H1 (cell line): ENCODE results near the gene PCDHAC1. TPM values are rescaled to one million over a fixed set of nuclear protein-coding genes. Genes with fewer than 3 reads are reported as not detected.

Experiments
- CTCF ChIA-PET: fragments of 300-600 bp; sonication (Branson Sonifier 250); formaldehyde crosslinking; loops from one replicate; lab custom pipeline; 2021; ENCODE audit not compliant: partially characterized antibody; lab: Charles Lee
- POLR2A ChIA-PET: fragments of 300-600 bp; sonication (Branson Sonifier 250); formaldehyde crosslinking; loops from one replicate; lab custom pipeline; 2021; ENCODE audit warnings: inconsistent platforms; ENCODE audit not compliant: partially characterized antibody; lab: Charles Lee
- DNase-seq, 2 experiments: peaks; one replicate each; pipeline versions ENCODE4 v3.0.0 to v3.0.0-alpha.2; 2010 to 2022; ENCODE audit warnings: low spot score in 2 of 2, low read depth in 1 of 2, mixed read lengths in 1 of 2
- FAIRE-seq: peaks from 2 replicates; lab custom pipeline; 2011; peaks lifted over from hg19 to GRCh38; lab: Jason Lieb, UNC
- H2AFZ ChIP-seq: 2 replicates; pipeline ENCODE4 v1.8.1; 2012; ENCODE audit warnings: low read length, inconsistent platforms
- H2AK5ac ChIP-seq: 2 replicates; pipeline ENCODE4 v1.6.1; 2013; ENCODE audit warnings: low read depth, low read length
- H2BK120ac ChIP-seq: replicated peaks from 2 replicates; pipeline ENCODE3; 2013; ENCODE audit warnings: low read depth, low read length, inconsistent platforms
- H2BK12ac ChIP-seq: 2 replicates; pipeline ENCODE4 v1.6.1; 2013; ENCODE audit warnings: low read depth, low read length
- H2BK15ac ChIP-seq: 2 replicates; pipeline ENCODE4 v1.6.1; 2013; ENCODE audit warnings: low read length
- H2BK20ac ChIP-seq: 2 replicates; pipeline ENCODE4 v1.6.1; 2013; ENCODE audit warnings: low read length
- H2BK5ac ChIP-seq: 2 replicates; pipeline ENCODE4 v1.6.1; 2013; ENCODE audit warnings: low read depth, low read length
- H3K14ac ChIP-seq: 2 replicates; pipeline ENCODE4 v1.6.1; 2013; ENCODE audit warnings: inconsistent platforms; ENCODE audit not compliant: insufficient read length
- H3K18ac ChIP-seq: 2 replicates; pipeline ENCODE4 v1.6.1; 2013; ENCODE audit warnings: low read length; ENCODE audit errors: extremely low read depth
- H3K23ac ChIP-seq: 2 replicates; pipeline ENCODE4 v1.6.1; 2013; ENCODE audit warnings: inconsistent platforms; ENCODE audit not compliant: insufficient read length
- H3K23me2 ChIP-seq: 2 replicates; pipeline ENCODE4 v1.6.1; 2013; ENCODE audit warnings: low read depth, low read length
- H3K27ac ChIP-seq: 2 replicates; pipeline ENCODE4 v1.6.1; 2011; ENCODE audit warnings: low read depth, low read length, inconsistent platforms
- H3K27me3 ChIP-seq, 4 experiments: replicated peaks in 1 of 4; 1 replicate in 1 of 4; 2 replicates in 3 of 4; pipeline versions ENCODE4 v1.6.1 to v1.8.1; 2011 to 2013; ENCODE audit warnings: low read length in 3 of 4, mild to moderate bottlenecking in 3 of 4, inconsistent platforms in 2 of 4, mixed read lengths in 2 of 4, moderate library complexity in 1 of 4; ENCODE audit not compliant: control insufficient read depth in 3 of 4, insufficient read depth in 3 of 4; ENCODE audit errors: extremely low read depth in 1 of 4
- H3K36me3 ChIP-seq, 4 experiments: 2 replicates each; pipeline versions ENCODE4 v1.6.1 to v1.8.1; 2011 to 2013; ENCODE audit warnings: mild to moderate bottlenecking in 4 of 4, low read length in 3 of 4, moderate library complexity in 2 of 4, control low read depth in 1 of 4, inconsistent platforms in 1 of 4; ENCODE audit not compliant: insufficient read depth in 4 of 4, control insufficient read depth in 2 of 4
- H3K4ac ChIP-seq: replicated peaks from 2 replicates; pipeline ENCODE3; 2013; ENCODE audit warnings: low read length, low read depth, mixed read lengths, inconsistent platforms; ENCODE audit not compliant: insufficient read length
- H3K4me1 ChIP-seq, 4 experiments: replicated peaks in 1 of 4; 1 replicate in 1 of 4; 2 replicates in 3 of 4; pipeline versions ENCODE4 v1.6.1 to v1.8.1; 2011 to 2013; ENCODE audit warnings: low read length in 3 of 4, inconsistent platforms in 2 of 4, mixed read lengths in 1 of 4; ENCODE audit not compliant: insufficient read depth in 4 of 4, control insufficient read depth in 3 of 4
- H3K4me2 ChIP-seq, 2 experiments: 2 replicates each; pipeline versions ENCODE4 v1.6.1 to v1.8.1; 2011 to 2013; ENCODE audit warnings: low read depth in 2 of 2, low read length in 2 of 2, control low read depth in 1 of 2, inconsistent platforms in 1 of 2, mild to moderate bottlenecking in 1 of 2; ENCODE audit not compliant: insufficient read depth in 1 of 2
- H3K4me3 ChIP-seq, 4 experiments: fragments of 200-600, 300-600 bp in 1 of 4; sonication (generic), shearing (Covaris generic), sonication (Bioruptor Twin) in 1 of 4; 2 replicates each; pipeline versions ENCODE4 v1.5.1 to v1.8.1; 2011 to 2016; ENCODE audit warnings: low read length in 4 of 4, low read depth in 3 of 4, control low read depth in 2 of 4, inconsistent platforms in 2 of 4, mild to moderate bottlenecking in 2 of 4, mixed read lengths in 1 of 4, moderate library complexity in 1 of 4; ENCODE audit not compliant: insufficient read depth in 2 of 4; ENCODE audit errors: extremely low read depth in 1 of 4
- H3K56ac ChIP-seq: replicated peaks from 2 replicates; pipeline ENCODE3; 2013; ENCODE audit warnings: low read depth, mild to moderate bottlenecking, mixed read lengths, low read length, inconsistent platforms; ENCODE audit not compliant: insufficient read length
- H3K79me1 ChIP-seq: 2 replicates; pipeline ENCODE4 v1.6.1; 2013; ENCODE audit warnings: low read depth, low read length, control low read depth
- H3K79me2 ChIP-seq, 2 experiments: 2 replicates each; pipeline versions ENCODE4 v1.6.1 to v1.8.1; 2012 to 2013; ENCODE audit warnings: low read length in 2 of 2, mild to moderate bottlenecking in 2 of 2, inconsistent platforms in 1 of 2; ENCODE audit not compliant: insufficient read depth in 2 of 2, control insufficient read depth in 1 of 2
- H3K9ac ChIP-seq, 4 experiments: replicated peaks in 1 of 4; 1 replicate in 1 of 4; 2 replicates in 3 of 4; pipeline versions ENCODE4 v1.6.1 to v1.8.1; 2011 to 2013; ENCODE audit warnings: low read depth in 3 of 4, low read length in 3 of 4, control low read depth in 2 of 4, mild to moderate bottlenecking in 2 of 4, moderate library complexity in 2 of 4, inconsistent platforms in 1 of 4; ENCODE audit errors: extremely low read depth in 1 of 4
- H3K9me3 ChIP-seq, 2 experiments: 2 replicates each; pipeline versions ENCODE4 v1.6.1 to v1.8.1; 2012 to 2013; ENCODE audit warnings: mild to moderate bottlenecking in 2 of 2, moderate library complexity in 2 of 2, control low read depth in 1 of 2, inconsistent platforms in 1 of 2, low read depth in 1 of 2, low read length in 1 of 2, mixed read lengths in 1 of 2; ENCODE audit not compliant: insufficient read depth in 2 of 2
- H4K20me1 ChIP-seq, 2 experiments: replicated peaks in 1 of 2; 2 replicates each; pipeline versions ENCODE3 to v1.8.1; 2011 to 2013; ENCODE audit warnings: inconsistent platforms in 2 of 2, low read length in 2 of 2, mild to moderate bottlenecking in 1 of 2; ENCODE audit not compliant: insufficient read depth in 2 of 2, control insufficient read depth in 1 of 2
- H4K5ac ChIP-seq: 2 replicates; pipeline ENCODE4 v1.6.1; 2013; ENCODE audit warnings: low read length, low read depth, mixed read lengths, inconsistent platforms; ENCODE audit not compliant: insufficient read length
- H4K8ac ChIP-seq: 2 replicates; pipeline ENCODE4 v1.8.0; 2013; ENCODE audit warnings: mild to moderate bottlenecking, moderate library complexity, low read length, inconsistent platforms; ENCODE audit not compliant: insufficient read depth; ENCODE audit errors: extremely low read depth
- H4K91ac ChIP-seq: replicated peaks from 2 replicates; pipeline ENCODE3; 2013; ENCODE audit warnings: low read length, mixed read lengths, inconsistent platforms; ENCODE audit not compliant: insufficient read length
- CHD2 ChIP-seq: IDR thresholded peaks from 2 replicates; pipeline ENCODE4 v1.6.1; 2012; ENCODE audit warnings: low read length, improper control_type of control experiment
- CTCF ChIP-seq, 3 experiments: IDR thresholded peaks; 1 replicate in 2 of 3; 2 replicates in 1 of 3; pipeline versions ENCODE4 v1.5.1 to v1.6.1; 2011; ENCODE audit warnings: low read length in 3 of 3, mild to moderate bottlenecking in 3 of 3, inconsistent platforms in 2 of 3, low read depth in 1 of 3, moderate library complexity in 1 of 3; ENCODE audit not compliant: insufficient read depth in 1 of 3; ENCODE audit errors: control extremely low read depth in 1 of 3
- GABPA ChIP-seq: IDR thresholded peaks from 2 replicates; pipeline ENCODE4 v1.6.1; 2011; ENCODE audit warnings: mild to moderate bottlenecking, low read length, moderate library complexity, borderline replicate concordance; ENCODE audit not compliant: insufficient read depth
- JUN ChIP-seq: IDR thresholded peaks from 2 replicates; pipeline ENCODE4 v1.6.1; 2011; ENCODE audit warnings: low read depth, mild to moderate bottlenecking, improper control_type of control experiment, low read length
- POU5F1 ChIP-seq: IDR thresholded peaks from 2 replicates; pipeline ENCODE4 v1.6.1; 2011; ENCODE audit warnings: low read depth, mild to moderate bottlenecking, low read length, moderate library complexity
- RBBP5 ChIP-seq: IDR thresholded peaks from 2 replicates; pipeline ENCODE4 v1.7.1; 2012; ENCODE audit warnings: low read depth, mild to moderate bottlenecking, inconsistent platforms, low read length, moderate library complexity, borderline replicate concordance
- SIN3A ChIP-seq, 2 experiments: IDR thresholded peaks in 1 of 2; conservative IDR thresholded peaks in 1 of 2; 2 replicates each; pipeline ENCODE4 v1.6.1; 2011 to 2012; ENCODE audit warnings: low read length in 2 of 2, improper control_type of control experiment in 1 of 2, low read depth in 1 of 2, mild to moderate bottlenecking in 1 of 2
- USF2 ChIP-seq: IDR thresholded peaks from 2 replicates; pipeline ENCODE4 v1.6.1; 2011; ENCODE audit warnings: low read length, improper control_type of control experiment
- WGBS, 2 experiments: shearing (Covaris generic) in 1 of 2; methylation state at CpG; one replicate each; pipeline versions ENCODE4 v1.1.6 to v1.1.7; 2013 to 2015; ENCODE audit warnings: low lambda C conversion rate in 2 of 2, mixed read lengths in 2 of 2, inconsistent platforms in 1 of 2, low coverage in 1 of 2, missing lambda C conversion rate in 1 of 2; ENCODE audit not compliant: insufficient replicate concordance in 2 of 2, insufficient coverage in 1 of 2, insufficient read length in 1 of 2; ENCODE audit errors: extremely low coverage in 1 of 2, missing lambda C conversion rate in 1 of 2; 5-methylcytosine and 5-hydroxymethylcytosine counted together
- polyA plus RNA-seq, 7 experiments: library from polyadenylated mRNA; depleted of rRNA in 3 of 7; stranded (reverse) in 5 of 7; unstranded in 2 of 7; fragments of >200 nt in 5 of 7; fragments of 200-250 nt in 2 of 7; gene quantifications; 1 replicate in 5 of 7; 2 replicates in 1 of 7; 4 replicates in 1 of 7; pipeline versions ENCODE4 v1.2.1 to v1.2.3, GENCODE V29; 2011 to 2013; ENCODE audit warnings: missing spikeins in 2 of 7, mixed read lengths in 2 of 7
- total RNA-seq: library from RNA; stranded (reverse); fragmentation: NEBNext Ultra II Directional; extraction: Animal tissue kit (Norgen Biotek cat#: 25700); gene quantifications from 2 replicates; pipeline ENCODE4 v1.2.1, GENCODE V29; 2021
- TF ChIP-seq, protein P1 (sequence below): IDR thresholded peaks from 2 replicates; pipeline ENCODE4 v1.6.1; 2012; ENCODE audit warnings: inconsistent platforms

Gene PCDHAC1
- total and polyA plus RNA-seq, 2 of the 8 experiments (the other 6 are each of a cell fraction or from before 2014, with no cell fraction given) = 2.2 to 4.5 TPM

- peaks cover 20% of the 10 kb centered on the region for H3K23me2 ChIP-seq
- CTCF ChIA-PET = interaction anchor here (3.2 kb wide), 1 partner anchor 117 kb away, joined by 18 read pairs; no protein-coding TSS in a partner anchor
- H3K79me2 ChIP-seq = no peaks in the 10 kb centered on the region
- POLR2A ChIA-PET = no interaction called here
- H3K27me3 ChIP-seq = peaks cover 0 to 19% (median 15%) of the 10 kb centered on the region in 4 experiments; a peak in 6 of 7 replicates
- H3K79me1 ChIP-seq = no peaks in the 10 kb centered on the region; the same call in 1 of the 2 replicates
- peaks cover 0 to 15% (median 10%) of the 10 kb centered on the region in 4 experiments; a peak in 6 of 7 replicates for H3K4me1 ChIP-seq
- H3K14ac ChIP-seq = no peak overlapping the region
- H3K4me2 ChIP-seq = no peak overlapping the region
- no peak overlapping the region for H3K56ac ChIP-seq
- FAIRE-seq = no peak
- H2AK5ac ChIP-seq = no peak overlapping the region
- H2BK120ac ChIP-seq = no peak overlapping the region
- H4K5ac ChIP-seq = no peak overlapping the region
- H3K9ac ChIP-seq = no peak overlapping the region
- H2BK15ac ChIP-seq = no peak overlapping the region
- no peak overlapping the region for H3K23ac ChIP-seq
- H3K9me3 ChIP-seq = no peaks in the 10 kb centered on the region
- no peak overlapping the region for H3K4me3 ChIP-seq
- H4K8ac ChIP-seq = no peak overlapping the region
- no peak for DNase-seq
- no peak overlapping the region for H2BK12ac ChIP-seq
- H2BK20ac ChIP-seq = no peak overlapping the region
- no peak overlapping the region for H4K91ac ChIP-seq
- no peak overlapping the region for H3K18ac ChIP-seq
- no peak overlapping the region for H3K27ac ChIP-seq
- no peaks in the 10 kb centered on the region for H3K36me3 ChIP-seq
- WGBS, 2 experiments = 85% methylated on average over 4 of the region's 4 CpGs; no CpG with 5 or more reads in 1 of the 2 experiments
- peaks cover 9 to 12% of the 10 kb centered on the region in 2 experiments for H4K20me1 ChIP-seq
- H2BK5ac ChIP-seq = no peak overlapping the region
- no peak overlapping the region for H3K4ac ChIP-seq
- H2AFZ ChIP-seq = no peak overlapping the region
- TF ChIP-seq USF2 = no peak
- no peak for TF ChIP-seq RBBP5
- TF ChIP-seq GABPA = no peak
- TF ChIP-seq POU5F1 = no peak
- TF ChIP-seq, protein P1, sequence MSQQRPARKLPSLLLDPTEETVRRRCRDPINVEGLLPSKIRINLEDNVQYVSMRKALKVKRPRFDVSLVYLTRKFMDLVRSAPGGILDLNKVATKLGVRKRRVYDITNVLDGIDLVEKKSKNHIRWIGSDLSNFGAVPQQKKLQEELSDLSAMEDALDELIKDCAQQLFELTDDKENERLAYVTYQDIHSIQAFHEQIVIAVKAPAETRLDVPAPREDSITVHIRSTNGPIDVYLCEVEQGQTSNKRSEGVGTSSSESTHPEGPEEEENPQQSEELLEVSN = no peak
- TF ChIP-seq SIN3A (conservative IDR thresholded peaks at IDR 0.05 in 1 of 2, IDR thresholded peaks at IDR 0.05 in 1 of 2; ENCODE audit: low read depth in 1 of 2, low read length in 2 of 2) = no peak
- TF ChIP-seq JUN = no peak
- no peak for TF ChIP-seq CHD2
- no peak for TF ChIP-seq CTCF (IDR thresholded peaks at IDR 0.05; ENCODE audit: control extremely low read depth in 1 of 3, insufficient read depth in 1 of 3, low read depth in 1 of 3, low read length in 3 of 3)
These were observed 2.5 kb upstream of the PCDHAC1 start for GRCh38 chr5:140923601-140924000.
